HUES64 (cell line): ENCODE measurements around the gene ZFAND2A.

Experiments
- H3K27ac ChIP-seq: 2 replicates; pipeline ENCODE4 v1.7.0; 2013; ENCODE audit warnings: low read depth, low read length, inconsistent platforms
- H3K27me3 ChIP-seq: 2 replicates; pipeline ENCODE4 v1.6.1; 2013; ENCODE audit warnings: mild to moderate bottlenecking, low read length; ENCODE audit not compliant: insufficient read depth
- H3K36me3 ChIP-seq: 2 replicates; pipeline ENCODE4 v1.6.1; 2013; ENCODE audit warnings: mild to moderate bottlenecking, low read length; ENCODE audit not compliant: insufficient read depth
- H3K4me1 ChIP-seq: 2 replicates; pipeline ENCODE4 v1.6.1; 2013; ENCODE audit warnings: mild to moderate bottlenecking, low read length, moderate library complexity; ENCODE audit not compliant: insufficient read depth
- H3K4me3 ChIP-seq: 2 replicates; pipeline ENCODE4 v1.5.1; 2013; ENCODE audit warnings: mild to moderate bottlenecking, low read length, moderate library complexity
- H3K9ac ChIP-seq: 2 replicates; pipeline ENCODE4 v1.6.1; 2013; ENCODE audit warnings: mild to moderate bottlenecking, low read depth, low read length
- H3K9me3 ChIP-seq: 2 replicates; pipeline ENCODE4 v1.6.1; 2013; ENCODE audit warnings: low read depth, low read length; ENCODE audit not compliant: insufficient read depth
- WGBS: fragments of 150-250, 120-280 bp; methylation state at CpG from one replicate; pipeline ENCODE4 v1.1.7; 2013; ENCODE audit warnings: missing lambda C conversion rate; 5-methylcytosine and 5-hydroxymethylcytosine counted together

Gene ZFAND2A

DNA sequence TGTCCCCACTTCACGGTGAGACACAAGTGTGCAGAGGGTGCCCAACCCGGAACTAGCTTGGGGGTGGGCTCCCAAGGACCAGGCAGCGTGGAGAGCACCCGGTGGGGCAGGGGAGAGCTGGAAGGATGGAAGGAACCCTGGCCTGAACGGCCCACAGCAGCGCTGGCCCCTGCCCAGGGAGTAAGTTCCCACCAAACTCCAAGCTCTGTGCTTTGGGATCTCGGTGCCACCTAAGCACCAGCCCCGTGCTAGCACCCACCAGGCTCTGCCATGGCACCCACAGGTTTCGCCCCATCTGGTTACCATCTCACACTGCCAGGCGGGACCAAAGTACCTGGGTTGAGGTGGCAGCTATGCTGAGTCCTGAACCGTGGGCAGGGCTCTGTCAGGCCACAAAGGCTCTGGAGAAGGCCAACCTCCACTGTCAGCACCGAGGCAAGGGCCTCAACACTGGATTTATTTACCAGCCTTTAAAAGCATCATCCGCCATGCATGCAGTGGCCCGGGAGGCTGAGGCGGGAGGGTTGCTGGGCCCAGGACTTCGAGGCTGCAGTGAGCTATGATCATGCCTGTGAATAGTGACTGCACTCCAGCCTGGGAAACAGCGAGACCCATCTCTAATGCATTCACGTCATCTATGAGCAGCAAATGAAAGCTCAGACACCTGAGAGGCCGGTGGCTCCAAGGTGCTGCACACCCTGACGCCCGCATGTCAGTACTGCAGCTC lies 56.0 kb downstream of the ZFAND2A start:
- H3K27ac ChIP-seq = no peak overlapping the region
- no peaks in the 10 kb centered on the region for H3K4me1 ChIP-seq
- H3K9me3 ChIP-seq = no peaks in the 10 kb centered on the region
- H3K9ac ChIP-seq = no peak overlapping the region
- H3K4me3 ChIP-seq = no peak overlapping the region
- no peaks in the 10 kb centered on the region for H3K36me3 ChIP-seq
- 94% methylated on average over 21 of the region's 21 CpGs for WGBS
- H3K27me3 ChIP-seq = no peaks in the 10 kb centered on the region

DNA sequence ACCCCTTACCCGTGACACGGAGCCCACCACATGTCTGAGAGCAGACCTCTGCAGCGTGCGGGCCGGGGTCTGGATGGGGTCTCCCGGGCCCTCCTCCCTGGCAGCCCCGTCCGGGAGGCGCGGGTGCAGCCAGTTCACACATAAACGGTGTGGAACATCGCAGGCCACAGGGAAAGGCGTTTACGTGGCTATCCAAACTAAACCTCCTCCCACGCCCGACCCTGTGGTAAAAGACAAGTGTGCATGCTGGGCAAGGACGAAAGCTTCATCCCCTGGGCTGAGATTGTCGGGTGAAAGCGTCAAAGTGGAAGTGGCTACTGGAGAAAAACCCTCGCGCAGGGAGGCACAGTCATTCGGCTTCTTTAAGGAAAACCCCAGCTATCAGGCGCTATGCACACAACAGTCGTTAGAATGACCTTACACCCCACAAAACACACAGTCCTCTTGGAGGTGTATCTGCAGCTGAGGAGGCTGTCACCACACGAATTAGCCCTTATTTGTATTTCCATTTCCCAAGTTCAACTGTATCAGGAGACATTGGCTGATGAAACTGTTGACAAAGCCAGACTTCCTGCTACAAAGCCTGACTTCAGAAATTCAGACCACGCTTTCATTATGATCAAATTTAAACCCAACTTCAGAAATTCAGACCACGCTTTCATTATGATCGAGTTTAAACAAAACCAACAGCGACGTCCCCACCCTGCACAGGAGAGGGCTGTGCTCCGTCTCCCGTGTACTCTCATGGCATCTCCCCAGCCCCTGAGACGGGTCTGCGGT lies 56.8 kb downstream of the ZFAND2A start:
- Histone ChIP-seq H3K9ac (no peak overlapping the region), H3K4me3 (no peak overlapping the region), H3K9me3 (no peaks in the 10 kb centered on the region), H3K4me1 (no peaks in the 10 kb centered on the region), H3K36me3 (no peaks in the 10 kb centered on the region), H3K27me3 (no peaks in the 10 kb centered on the region), H3K27ac (no peak overlapping the region)
- WGBS = 94% methylated on average over 34 of the region's 34 CpGs
